DMS114 treated with DMSO at 0.1 percent for 48 hours (cell line): ENCODE measurements around the gene CRHR2.

ENCODE experiments used
- DNase-seq: peaks from one replicate; lab custom pipeline; 2025; ENCODE audit not compliant: unreplicated experiment; lab: John Stamatoyannopoulos, UW

Gene CRHR2

GRCh38 chr7:30633223-30633622, 49.0 kb downstream of the CRHR2 start:
- no peak for DNase-seq

DNA sequence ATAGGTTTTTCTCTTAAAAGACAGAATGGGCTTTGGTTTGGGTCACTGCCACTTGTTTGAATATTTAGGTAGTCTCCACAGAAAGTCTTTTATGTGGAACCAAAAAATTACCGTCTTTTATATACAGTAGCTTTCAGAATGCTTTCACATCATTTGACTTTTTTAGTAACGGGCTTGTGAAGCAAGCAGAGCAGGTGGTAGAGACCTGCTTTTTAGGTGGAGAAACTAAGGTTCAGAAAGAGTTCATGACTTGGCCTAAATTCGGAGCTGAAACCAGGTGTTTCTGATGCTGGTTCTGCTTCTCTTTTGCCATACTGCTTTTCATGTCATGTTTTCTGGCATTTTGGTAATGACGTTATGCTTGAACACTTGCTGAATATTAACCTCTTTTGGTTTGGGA, 51.3 kb downstream of the CRHR2 start:
- no peak for DNase-seq

DNA sequence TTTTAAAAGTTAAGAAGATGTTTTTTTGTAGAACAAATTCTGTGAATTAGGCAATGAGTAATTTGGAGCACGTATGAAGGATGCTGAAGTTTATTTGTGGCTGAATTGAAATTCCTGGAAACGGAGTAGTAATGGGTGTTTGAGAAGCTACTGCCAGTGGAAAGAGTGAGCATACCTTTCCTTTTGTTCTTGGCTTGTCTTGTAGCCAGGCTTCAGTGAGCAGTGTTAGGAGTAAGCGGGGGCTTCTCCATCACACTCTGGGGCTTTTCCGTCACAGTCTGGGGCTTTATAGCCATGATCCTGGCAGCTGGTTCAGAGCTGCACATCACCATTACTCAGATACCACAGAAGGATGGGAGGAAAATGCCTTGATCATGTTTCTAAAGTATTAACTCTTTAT, 55.2 kb downstream of the CRHR2 start:
- no peak for DNase-seq

- DNase-seq, result no peak
Measured at GRCh38 chr7:30625283-30625682, 57.0 kb downstream of the CRHR2 start.

DNA sequence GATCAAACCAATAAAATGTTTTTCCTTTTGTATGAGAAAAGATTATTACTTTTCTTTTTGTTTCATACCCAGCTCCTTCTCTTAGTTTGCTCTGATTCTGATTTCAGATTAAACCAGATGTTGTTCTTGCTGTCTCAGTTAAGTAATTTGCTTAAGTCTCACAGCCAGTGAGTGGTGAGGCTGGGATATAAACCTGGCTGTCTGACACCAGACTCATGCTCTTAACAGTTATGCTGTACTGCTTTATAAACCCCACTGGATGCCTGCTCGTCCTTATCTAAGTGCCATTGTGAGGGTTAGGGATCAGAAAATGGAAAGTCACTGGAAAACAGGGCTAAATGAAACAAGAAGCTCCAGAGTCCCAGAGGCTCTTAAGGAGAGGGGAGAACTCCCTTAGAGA, 63.3 kb downstream of the CRHR2 start:
- no peak for DNase-seq

GRCh38 chr7:30618080-30618676, 64.1 kb downstream of the CRHR2 start:
- DNase-seq, result no peak

GRCh38 chr7:30617359-30617758, 64.9 kb downstream of the CRHR2 start:
- no peak for DNase-seq

GRCh38 chr7:30616318-30616717, 65.9 kb downstream of the CRHR2 start:
- DNase-seq, result no peak

DNA sequence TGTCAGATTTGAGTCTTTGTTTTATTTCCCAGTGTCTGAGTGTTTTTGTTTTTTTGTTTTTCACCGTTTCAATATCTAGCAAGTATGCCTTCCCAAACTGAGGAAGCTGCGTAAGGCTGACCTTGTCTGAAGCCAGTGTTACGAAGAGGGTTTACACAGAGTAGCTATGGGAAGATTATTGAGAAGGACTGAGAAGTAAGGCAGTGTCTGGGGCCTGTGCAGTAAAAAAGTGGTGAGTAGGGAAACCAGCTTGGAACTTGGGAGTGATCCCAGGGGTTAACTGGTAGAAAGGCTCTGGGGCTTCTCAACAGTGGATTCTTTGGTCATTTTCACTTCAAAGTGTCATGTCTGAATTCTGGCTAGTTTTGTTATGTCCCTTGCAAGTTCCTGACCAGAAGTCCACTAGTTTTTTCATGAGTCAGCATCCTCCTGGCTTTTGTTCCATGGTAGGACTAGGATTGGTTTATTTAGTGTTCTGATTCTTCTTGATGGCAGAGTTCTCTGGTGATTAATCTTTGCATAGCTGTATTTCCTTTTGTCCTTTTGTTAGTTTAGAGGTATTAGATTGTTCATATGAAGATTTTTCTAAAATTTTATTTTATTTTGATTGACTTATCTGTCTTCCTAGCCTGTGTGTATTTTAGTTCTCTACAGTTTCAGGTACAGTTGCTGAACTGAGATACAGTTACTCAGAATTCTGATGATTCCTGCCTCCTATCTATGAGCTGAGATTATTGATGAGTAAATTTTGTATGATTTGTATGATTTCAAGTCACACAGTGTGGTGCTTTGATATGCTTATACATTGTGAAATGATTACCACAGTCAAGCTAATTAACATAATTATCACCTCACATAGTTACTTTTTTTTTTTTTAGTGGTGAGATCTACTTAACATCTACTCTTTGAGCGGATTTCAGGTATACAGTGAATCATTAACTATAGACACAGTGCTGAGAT, 68.6 kb downstream of the CRHR2 start:
- no peak for DNase-seq

GRCh38 chr7:30612658-30613265, 69.5 kb downstream of the CRHR2 start:
- no peak for DNase-seq

- no peak for DNase-seq
Measured at GRCh38 chr7:30605832-30606231, 76.4 kb downstream of the CRHR2 start.

- DNase-seq, result no peak
Measured at GRCh38 chr7:30604901-30605300, 77.4 kb downstream of the CRHR2 start.
